Measurements from ENCODE around the gene PDE11A.

PDE11A gene

GRCh38 chr2:177758591-177759371 is 313.8 kb downstream of the PDE11A start:
- peak; percentile 25 for DNase-seq (ENCODE audit: low spot score)

GRCh38 chr2:177756336-177756735 is 316.2 kb downstream of the PDE11A start:
- no peak for DNase-seq (ENCODE audit: low spot score)

- no peak for DNase-seq (ENCODE audit: low spot score)
Observed at GRCh38 chr2:177754492-177754873, 318.1 kb downstream of the PDE11A start.

- peak; percentile 73 for DNase-seq (ENCODE audit: low spot score)
Observed at GRCh38 chr2:177753682-177754491, 318.7 kb downstream of the PDE11A start.

GRCh38 chr2:177748360-177748759 is 324.2 kb downstream of the PDE11A start:
- no peak for DNase-seq (ENCODE audit: low spot score)

GRCh38 chr2:177747384-177747783 is 325.2 kb downstream of the PDE11A start:
- DNase-seq (ENCODE audit: low spot score), result no peak

- DNase-seq (ENCODE audit: low spot score), result no peak
Observed at GRCh38 chr2:177746358-177746757, 326.2 kb downstream of the PDE11A start.

- DNase-seq (ENCODE audit: low spot score), result no peak
Observed at GRCh38 chr2:177745531-177745930, 327.0 kb downstream of the PDE11A start.

GRCh38 chr2:177742851-177743250 is 329.7 kb downstream of the PDE11A start:
- no peak for DNase-seq (ENCODE audit: low spot score)

- no peak for DNase-seq (ENCODE audit: low spot score)
Observed at GRCh38 chr2:177741866-177742265, 330.7 kb downstream of the PDE11A start.

GRCh38 chr2:177740700-177741099 is 331.9 kb downstream of the PDE11A start:
- no peak for DNase-seq (ENCODE audit: low spot score)

- no peak for DNase-seq (ENCODE audit: low spot score)
Observed at GRCh38 chr2:177738461-177739235, 333.9 kb downstream of the PDE11A start.

- no peak for DNase-seq (ENCODE audit: low spot score)
Observed at GRCh38 chr2:177735318-177735803, 337.2 kb downstream of the PDE11A start.

GRCh38 chr2:177733322-177733855 is 339.2 kb downstream of the PDE11A start:
- DNase-seq (ENCODE audit: low spot score), result no peak

GRCh38 chr2:177731384-177731783 is 341.2 kb downstream of the PDE11A start:
- DNase-seq (ENCODE audit: low spot score), result no peak

- DNase-seq (ENCODE audit: low spot score), result no peak
Observed at GRCh38 chr2:177730792-177731191, 341.8 kb downstream of the PDE11A start.

GRCh38 chr2:177730363-177730762 is 342.2 kb downstream of the PDE11A start:
- DNase-seq (ENCODE audit: low spot score), result no peak

- no peak for DNase-seq (ENCODE audit: low spot score)
Observed at GRCh38 chr2:177728920-177729319, 343.7 kb downstream of the PDE11A start.

- no peak for DNase-seq (ENCODE audit: low spot score)
Observed at GRCh38 chr2:177728399-177728765, 344.2 kb downstream of the PDE11A start.

GRCh38 chr2:177727577-177728398 is 344.8 kb downstream of the PDE11A start:
- DNase-seq (ENCODE audit: low spot score), result no peak

GRCh38 chr2:177726931-177727348 is 345.6 kb downstream of the PDE11A start:
- DNase-seq (ENCODE audit: low spot score), result no peak

All from NAMALWA (cell line).